Liver (tissue), 9 donors: ENCODE results near the gene GLIPR1. TPM values are rescaled to one million over a fixed set of nuclear protein-coding genes. Genes with fewer than 3 reads are reported as not detected.
"Not testable (repeated sequence)": the region's sequence is repeated elsewhere in the genome, so short reads cannot be mapped to it uniquely, and the experiment has no call there.

Experiments
- DNase-seq: peaks from one replicate; pipeline ENCODE4 v3.0.0-alpha.2; 2017; ENCODE audit warnings: low spot score
- H3K27ac ChIP-seq, 2 donors: one replicate each; pipeline ENCODE4 v1.7.0; 2013; ENCODE audit warnings: inconsistent platforms in 2 of 2, low read length in 2 of 2, control low read depth in 1 of 2, low read depth in 1 of 2, mild to moderate bottlenecking in 1 of 2
- H3K27me3 ChIP-seq, 4 donors: one replicate each; pipeline versions ENCODE4 v1.6.1 to v1.7.0; 2013; ENCODE audit warnings: low read length in 3 of 4, inconsistent platforms in 1 of 4, mild to moderate bottlenecking in 1 of 4, moderate library complexity in 1 of 4; ENCODE audit not compliant: control insufficient read depth in 4 of 4, insufficient read depth in 4 of 4
- H3K36me3 ChIP-seq, 4 donors: one replicate each; pipeline versions ENCODE4 v1.6.1 to v1.7.0; 2013; ENCODE audit warnings: low read length in 3 of 4, mild to moderate bottlenecking in 3 of 4, low read depth in 1 of 4, moderate library complexity in 1 of 4; ENCODE audit not compliant: control insufficient read depth in 4 of 4, insufficient read depth in 3 of 4
- H3K4me1 ChIP-seq, 4 donors: one replicate each; pipeline versions ENCODE4 v1.6.1 to v1.7.0; 2013; ENCODE audit warnings: low read length in 3 of 4, mild to moderate bottlenecking in 3 of 4, moderate library complexity in 1 of 4; ENCODE audit not compliant: control insufficient read depth in 4 of 4, insufficient read depth in 4 of 4
- H3K4me3 ChIP-seq, 3 donors: one replicate each; pipeline versions ENCODE4 v1.6.1 to v1.7.0; 2013; ENCODE audit warnings: low read length in 3 of 3, control low read depth in 1 of 3, low read depth in 1 of 3, mild to moderate bottlenecking in 1 of 3
- H3K9ac ChIP-seq, 2 donors: one replicate each; pipeline ENCODE4 v1.7.0; 2013; ENCODE audit warnings: low read length in 2 of 2, mild to moderate bottlenecking in 2 of 2, moderate library complexity in 2 of 2, control low read depth in 1 of 2, low read depth in 1 of 2
- H3K9me3 ChIP-seq, 4 donors: one replicate each; pipeline versions ENCODE4 v1.6.1 to v1.7.0; 2013; ENCODE audit warnings: low read length in 3 of 4; ENCODE audit not compliant: control insufficient read depth in 4 of 4
- ATF3 ChIP-seq: IDR thresholded peaks from 2 replicates; pipeline ENCODE4 v1.6.1; 2016; ENCODE audit warnings: antibody characterized with exemption
- CTCF ChIP-seq: fragments of 150-350 bp; IDR thresholded peaks from 2 replicates; pipeline ENCODE4 v1.5.1; 2017; ENCODE audit warnings: improper control_type of control experiment, low read depth, low read length; ENCODE audit not compliant: missing input control
- EGR1 ChIP-seq, 2 donors: IDR thresholded peaks; 2 replicates each; pipeline ENCODE4 v1.6.1; 2016 to 2018; ENCODE audit warnings: antibody characterized with exemption in 2 of 2, low read depth in 2 of 2
- FOXA1 ChIP-seq: IDR thresholded peaks from 2 replicates; pipeline ENCODE4 v1.6.1; 2016; ENCODE audit warnings: antibody characterized with exemption
- FOXA2 ChIP-seq: IDR thresholded peaks from 2 replicates; pipeline ENCODE4 v1.6.1; 2016; ENCODE audit warnings: antibody characterized with exemption
- GABPA ChIP-seq, 2 donors: IDR thresholded peaks in 1 of 2; conservative IDR thresholded peaks in 1 of 2; 2 replicates each; pipeline ENCODE4 v1.6.1; 2016; ENCODE audit warnings: antibody characterized with exemption in 2 of 2, mild to moderate bottlenecking in 1 of 2, moderate library complexity in 1 of 2
- HNF4A ChIP-seq, 2 donors: conservative IDR thresholded peaks; 2 replicates each; pipeline ENCODE4 v1.6.1; 2016; ENCODE audit warnings: antibody characterized with exemption in 2 of 2, mild to moderate bottlenecking in 2 of 2
- HNF4G ChIP-seq: IDR thresholded peaks from 2 replicates; pipeline ENCODE4 v1.6.1; 2016; ENCODE audit warnings: antibody characterized with exemption
- JUND ChIP-seq, 2 donors: IDR thresholded peaks; 2 replicates each; pipeline ENCODE4 v1.6.1; 2016; ENCODE audit warnings: antibody characterized with exemption in 2 of 2
- NR2F2 ChIP-seq: IDR thresholded peaks from 2 replicates; pipeline ENCODE4 v1.6.1; 2016; ENCODE audit warnings: antibody characterized with exemption
- RAD21 ChIP-seq, 2 donors: IDR thresholded peaks; 2 replicates each; pipeline ENCODE4 v1.6.1; 2016; ENCODE audit warnings: antibody characterized with exemption in 2 of 2, mild to moderate bottlenecking in 2 of 2
- SP1 ChIP-seq: IDR thresholded peaks from 2 replicates; pipeline ENCODE4 v1.6.1; 2018; ENCODE audit warnings: antibody characterized with exemption, mild to moderate bottlenecking
- TAF1 ChIP-seq: conservative IDR thresholded peaks from 2 replicates; pipeline ENCODE4 v1.6.1; 2016; ENCODE audit warnings: antibody characterized with exemption, mild to moderate bottlenecking
- WGBS: extraction: QIAGEN DNeasy Blood & Tissue Kit; methylation state at CpG from one replicate; pipeline ENCODE4 v1.1.7; 2013; 5-methylcytosine and 5-hydroxymethylcytosine counted together
- polyA plus RNA-seq, 2 donors: library from polyadenylated mRNA; stranded (reverse) in 1 of 2; unstranded in 1 of 2; fragments of 200-250 nt in 1 of 2; fragments of >200 nt in 1 of 2; fragmentation: Nextera tagmentation in 1 of 2; extraction: Ambion mirVana in 1 of 2; gene quantifications; one replicate each; pipeline versions ENCODE4 v1.2.1 to v1.2.3, GENCODE V29; 2013 to 2015
- total RNA-seq, 2 donors: library from RNA; depleted of rRNA; stranded (reverse); fragments of >200 nt; gene quantifications; one replicate each; pipeline ENCODE4 v1.2.3, GENCODE V29; 2014
- TF ChIP-seq, protein P1 (sequence below): IDR thresholded peaks from 2 replicates; pipeline ENCODE4 v1.6.1; 2016; ENCODE audit warnings: antibody characterized with exemption
- TF ChIP-seq, protein P2 (sequence below): IDR thresholded peaks from 2 replicates; pipeline ENCODE4 v1.6.1; 2016; ENCODE audit warnings: antibody characterized with exemption
- donor health status: healthy.
- donor health status: healthy.
- donor health status: healthy.
- donor health status: healthy.
- donor health status: healthy.

The GLIPR1 gene
- total and polyA plus RNA-seq, 4 donors, result 3.0 to 8.2 (median 4.7) TPM

GRCh38 chr12:75444429-75445136, 36.0 kb upstream of the GLIPR1 start:
- TF ChIP-seq ATF3, result no peak
- no peak for TF ChIP-seq CTCF
- no peak for TF ChIP-seq SP1
- TF ChIP-seq FOXA2, result no peak
- no peak for TF ChIP-seq GABPA (IDR thresholded peaks at IDR 0.05 in 1 of 2, conservative IDR thresholded peaks at IDR 0.05 in 1 of 2)
- TF ChIP-seq HNF4A (conservative IDR thresholded peaks at IDR 0.05), result no peak
- no peak for TF ChIP-seq FOXA1
- no peak for TF ChIP-seq HNF4G
- no peak for TF ChIP-seq RAD21 (IDR thresholded peaks at IDR 0.05)
- TF ChIP-seq NR2F2, result no peak
- no peak for TF ChIP-seq TAF1
- no peak for TF ChIP-seq EGR1 (IDR thresholded peaks at IDR 0.05; ENCODE audit: low read depth in 2 of 2)
- no peak overlapping the region for H3K9ac ChIP-seq
- H3K4me1 ChIP-seq, result no peaks in the 10 kb centered on the region
- H3K4me3 ChIP-seq, result no peak overlapping the region
- WGBS, result 88% methylated on average over 6 of the region's 6 CpGs
- H3K36me3 ChIP-seq, result no peaks in the 10 kb centered on the region
- no peak overlapping the region for H3K27ac ChIP-seq
- no peaks in the 10 kb centered on the region for H3K27me3 ChIP-seq
- no peaks in the 10 kb centered on the region for H3K9me3 ChIP-seq
- no peak for DNase-seq

- H3K9me3 ChIP-seq, H3K27ac ChIP-seq, H3K9ac ChIP-seq, H3K27me3 ChIP-seq, DNase-seq, H3K4me1 ChIP-seq, H3K36me3 ChIP-seq, H3K4me3 ChIP-seq: not testable (repeated sequence)
- WGBS, result 80% methylated on average over 7 of the region's 7 CpGs
Observed at GRCh38 chr12:75445137-75445507, 35.4 kb upstream of the GLIPR1 start.

DNA sequence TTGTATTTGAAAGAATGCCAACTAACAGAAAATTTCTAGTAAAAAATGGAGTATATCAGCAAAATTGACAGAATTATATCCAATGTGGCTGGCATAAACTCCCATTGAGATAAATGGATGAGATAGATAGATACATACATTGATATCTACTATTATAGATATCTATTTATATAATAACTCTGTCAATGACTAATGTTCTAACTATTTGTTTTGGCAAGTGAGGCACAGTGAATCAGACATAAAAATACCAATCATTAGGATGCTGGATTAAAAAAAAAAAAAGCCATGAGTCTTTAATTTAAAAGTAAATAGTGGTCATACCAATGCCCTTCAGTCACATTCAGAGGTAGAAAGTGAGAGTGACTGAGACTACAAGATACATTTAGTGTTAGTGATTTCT, 33.7 kb upstream of the GLIPR1 start:
- no peaks in the 10 kb centered on the region for H3K36me3 ChIP-seq
- DNase-seq, result no peak
- H3K27ac ChIP-seq, result no peak overlapping the region
- H3K9ac ChIP-seq, result no peak overlapping the region
- TF ChIP-seq RAD21 (IDR thresholded peaks at IDR 0.05) (no peak), EGR1 (IDR thresholded peaks at IDR 0.05; ENCODE audit: low read depth in 2 of 2) (no peak), FOXA1 (no peak), JUND (IDR thresholded peaks at IDR 0.05) (no peak), SP1 (no peak)
- TF ChIP-seq, protein P1, sequence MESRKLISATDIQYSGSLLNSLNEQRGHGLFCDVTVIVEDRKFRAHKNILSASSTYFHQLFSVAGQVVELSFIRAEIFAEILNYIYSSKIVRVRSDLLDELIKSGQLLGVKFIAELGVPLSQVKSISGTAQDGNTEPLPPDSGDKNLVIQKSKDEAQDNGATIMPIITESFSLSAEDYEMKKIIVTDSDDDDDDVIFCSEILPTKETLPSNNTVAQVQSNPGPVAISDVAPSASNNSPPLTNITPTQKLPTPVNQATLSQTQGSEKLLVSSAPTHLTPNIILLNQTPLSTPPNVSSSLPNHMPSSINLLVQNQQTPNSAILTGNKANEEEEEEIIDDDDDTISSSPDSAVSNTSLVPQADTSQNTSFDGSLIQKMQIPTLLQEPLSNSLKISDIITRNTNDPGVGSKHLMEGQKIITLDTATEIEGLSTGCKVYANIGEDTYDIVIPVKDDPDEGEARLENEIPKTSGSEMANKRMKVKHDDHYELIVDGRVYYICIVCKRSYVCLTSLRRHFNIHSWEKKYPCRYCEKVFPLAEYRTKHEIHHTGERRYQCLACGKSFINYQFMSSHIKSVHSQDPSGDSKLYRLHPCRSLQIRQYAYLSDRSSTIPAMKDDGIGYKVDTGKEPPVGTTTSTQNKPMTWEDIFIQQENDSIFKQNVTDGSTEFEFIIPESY, result no peak
- TF ChIP-seq, protein P2, sequence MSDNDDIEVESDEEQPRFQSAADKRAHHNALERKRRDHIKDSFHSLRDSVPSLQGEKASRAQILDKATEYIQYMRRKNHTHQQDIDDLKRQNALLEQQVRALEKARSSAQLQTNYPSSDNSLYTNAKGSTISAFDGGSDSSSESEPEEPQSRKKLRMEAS, result no peak
- H3K4me1 ChIP-seq, result no peaks in the 10 kb centered on the region
- H3K27me3 ChIP-seq, result no peaks in the 10 kb centered on the region
- no peak overlapping the region for H3K4me3 ChIP-seq
- no peaks in the 10 kb centered on the region for H3K9me3 ChIP-seq
